Measurements from ENCODE around the gene ARHGAP6.

DNA sequence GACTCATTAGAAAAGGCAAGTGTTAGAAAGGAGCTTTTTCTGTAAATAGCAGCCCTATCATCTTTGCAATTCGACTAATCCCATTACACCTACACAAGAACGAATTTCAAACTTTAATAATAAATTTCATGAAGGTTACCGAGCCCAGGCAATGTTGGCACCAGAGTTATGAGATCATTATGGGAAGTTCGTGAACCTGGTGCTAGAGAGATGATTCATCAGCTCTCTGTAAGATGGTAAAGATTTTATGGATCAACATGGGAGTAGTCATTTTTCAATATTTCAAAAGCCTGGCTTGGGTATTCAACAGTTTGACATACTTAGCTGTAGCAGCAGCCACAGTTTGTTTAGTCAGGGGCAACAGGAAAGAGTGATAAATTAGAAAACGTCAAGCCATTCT lies 336.7 kb downstream of the ARHGAP6 start:
- TF ChIP-seq CTCF (IDR thresholded peaks at IDR 0.05) (no peak), POLR2A (IDR thresholded peaks at IDR 0.05) (no peak)

All from Peyer's patch (tissue), 4 donors.